Dendritic cell treated with granulocyte-macrophage colony-stimulating factor and Interleukin-4, amounts not matched to agents 40 ng/mL and 50 ng/mL, for 4 days (primary cell): ENCODE measurements around the gene ZNF516.

Experiments
- H3K27ac Mint-ChIP-seq: one replicate; pipeline ENCODE4 v1.8.0; 2022; ENCODE audit warnings: mild to moderate bottlenecking, mixed read lengths
- H3K27me3 Mint-ChIP-seq: one replicate; pipeline ENCODE4 v1.8.0; 2022; ENCODE audit warnings: mild to moderate bottlenecking, mixed read lengths
- H3K36me3 Mint-ChIP-seq: one replicate; pipeline ENCODE4 v1.8.0; 2022; ENCODE audit warnings: low read depth, mixed read lengths
- H3K4me1 Mint-ChIP-seq: one replicate; pipeline ENCODE4 v1.8.0; 2022; ENCODE audit warnings: low read depth, mixed read lengths
- H3K4me3 Mint-ChIP-seq: one replicate; pipeline ENCODE4 v1.8.0; 2022; ENCODE audit warnings: mild to moderate bottlenecking, moderate library complexity, mixed read lengths
- H3K9me3 Mint-ChIP-seq: one replicate; pipeline ENCODE4 v1.8.0; 2022; ENCODE audit warnings: mixed read lengths
- intact Hi-C: fragments of 100-400 bp; cut with micrococcal nuclease; formaldehyde crosslinking; loops from one replicate; pipeline ENCODE4 v1.15.0; 2022

Gene ZNF516

DNA sequence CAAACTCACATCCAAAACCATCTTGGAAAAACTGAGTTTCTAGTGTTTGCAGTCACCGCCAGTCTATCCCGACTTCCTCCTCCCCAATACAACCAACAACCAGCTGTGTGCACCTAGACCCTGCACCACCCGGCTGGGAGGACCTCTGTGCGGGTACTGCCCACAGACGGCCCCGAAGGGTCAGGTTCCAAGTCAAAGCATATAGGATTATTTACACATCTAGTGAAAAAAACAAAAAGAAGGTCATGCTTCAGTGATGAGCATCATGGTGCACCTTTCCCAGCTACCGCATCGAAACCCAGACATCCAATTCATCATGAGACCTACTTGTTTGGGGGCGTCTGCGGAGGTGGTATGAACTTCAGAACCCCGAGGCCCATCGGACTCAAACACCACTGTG is 124.8 kb downstream of the ZNF516 start:
- Mint-ChIP-seq H3K27me3 (no peaks in the 10 kb centered on the region), H3K36me3 (peaks cover 91% of the 10 kb centered on the region), H3K27ac (no peak overlapping the region), H3K9me3 (no peaks in the 10 kb centered on the region), H3K4me3 (no peak overlapping the region), H3K4me1 (peaks cover 26% of the 10 kb centered on the region)
- intact Hi-C loops: no loop called here

DNA sequence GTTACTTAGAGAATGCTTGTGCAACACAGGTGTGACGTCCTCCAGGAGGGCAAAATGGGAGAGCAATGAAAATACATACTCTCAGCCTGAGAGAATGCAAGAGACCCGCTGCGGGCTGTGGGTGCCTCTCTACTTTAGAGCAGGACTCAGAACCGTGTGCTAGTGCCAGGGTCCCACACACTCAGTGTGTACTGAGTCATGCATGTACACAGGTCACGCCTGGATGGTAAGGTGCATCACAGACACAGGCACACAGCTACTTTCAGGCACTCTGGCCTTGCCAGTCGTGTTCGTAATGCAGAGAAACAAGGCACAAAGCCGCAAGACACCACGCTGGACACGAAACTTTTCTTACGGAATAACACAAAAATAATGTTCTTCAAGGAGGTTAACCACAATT is 125.3 kb downstream of the ZNF516 start:
- peaks cover 22% of the 10 kb centered on the region for H3K4me1 Mint-ChIP-seq
- no peaks in the 10 kb centered on the region for H3K27me3 Mint-ChIP-seq
- no peaks in the 10 kb centered on the region for H3K9me3 Mint-ChIP-seq
- no peak overlapping the region for H3K27ac Mint-ChIP-seq
- no peak overlapping the region for H3K4me3 Mint-ChIP-seq
- intact Hi-C loops: no loop called here
- peaks cover 88% of the 10 kb centered on the region for H3K36me3 Mint-ChIP-seq

DNA sequence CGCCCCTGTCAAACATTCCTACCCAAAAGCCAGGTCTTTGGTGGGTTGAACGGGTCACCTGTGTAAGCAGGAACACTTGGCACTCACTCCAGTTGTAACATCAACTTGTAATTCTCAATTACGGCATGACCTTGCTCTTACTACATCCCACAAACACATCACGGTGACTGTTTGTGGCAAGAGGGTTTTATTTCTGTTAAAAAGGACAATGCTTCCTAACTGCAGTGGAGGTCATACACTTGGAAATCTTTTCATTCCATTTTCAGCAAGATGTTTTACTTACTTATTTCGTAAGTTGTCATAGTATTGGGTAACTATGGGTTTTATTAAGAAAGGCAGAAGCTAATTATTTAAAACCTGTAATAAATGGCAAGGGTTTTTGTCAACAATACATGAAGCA is 126.1 kb downstream of the ZNF516 start:
- no peak overlapping the region for H3K27ac Mint-ChIP-seq
- no peaks in the 10 kb centered on the region for H3K9me3 Mint-ChIP-seq
- peaks cover 92% of the 10 kb centered on the region for H3K36me3 Mint-ChIP-seq
- intact Hi-C loops: no loop called here
- no peak overlapping the region for H3K4me3 Mint-ChIP-seq
- H3K4me1 Mint-ChIP-seq: peaks cover 16% of the 10 kb centered on the region
- no peaks in the 10 kb centered on the region for H3K27me3 Mint-ChIP-seq

DNA sequence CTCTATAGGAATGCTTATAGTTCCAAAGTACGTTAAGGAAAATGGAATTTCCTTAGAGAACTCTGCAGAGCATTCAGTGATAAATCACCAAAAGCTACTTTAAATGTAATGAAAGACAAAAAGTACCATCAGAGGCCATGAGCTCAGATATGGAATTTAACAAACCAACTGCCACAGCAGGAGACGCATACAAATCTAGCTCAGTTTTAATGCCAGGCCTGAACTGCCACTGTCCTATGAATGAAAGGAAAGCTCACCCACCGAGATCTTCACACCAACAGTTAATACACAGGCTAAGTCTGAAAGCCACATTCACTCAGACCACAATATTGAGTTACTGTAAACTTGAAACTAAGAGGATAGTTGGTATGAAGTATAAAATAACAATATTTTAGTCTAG is 126.8 kb downstream of the ZNF516 start:
- no peaks in the 10 kb centered on the region for H3K27me3 Mint-ChIP-seq
- H3K4me1 Mint-ChIP-seq: peaks cover 11% of the 10 kb centered on the region
- H3K9me3 Mint-ChIP-seq: no peaks in the 10 kb centered on the region
- peaks cover 92% of the 10 kb centered on the region for H3K36me3 Mint-ChIP-seq
- intact Hi-C loops: no loop called here
- no peak overlapping the region for H3K27ac Mint-ChIP-seq
- no peak overlapping the region for H3K4me3 Mint-ChIP-seq

DNA sequence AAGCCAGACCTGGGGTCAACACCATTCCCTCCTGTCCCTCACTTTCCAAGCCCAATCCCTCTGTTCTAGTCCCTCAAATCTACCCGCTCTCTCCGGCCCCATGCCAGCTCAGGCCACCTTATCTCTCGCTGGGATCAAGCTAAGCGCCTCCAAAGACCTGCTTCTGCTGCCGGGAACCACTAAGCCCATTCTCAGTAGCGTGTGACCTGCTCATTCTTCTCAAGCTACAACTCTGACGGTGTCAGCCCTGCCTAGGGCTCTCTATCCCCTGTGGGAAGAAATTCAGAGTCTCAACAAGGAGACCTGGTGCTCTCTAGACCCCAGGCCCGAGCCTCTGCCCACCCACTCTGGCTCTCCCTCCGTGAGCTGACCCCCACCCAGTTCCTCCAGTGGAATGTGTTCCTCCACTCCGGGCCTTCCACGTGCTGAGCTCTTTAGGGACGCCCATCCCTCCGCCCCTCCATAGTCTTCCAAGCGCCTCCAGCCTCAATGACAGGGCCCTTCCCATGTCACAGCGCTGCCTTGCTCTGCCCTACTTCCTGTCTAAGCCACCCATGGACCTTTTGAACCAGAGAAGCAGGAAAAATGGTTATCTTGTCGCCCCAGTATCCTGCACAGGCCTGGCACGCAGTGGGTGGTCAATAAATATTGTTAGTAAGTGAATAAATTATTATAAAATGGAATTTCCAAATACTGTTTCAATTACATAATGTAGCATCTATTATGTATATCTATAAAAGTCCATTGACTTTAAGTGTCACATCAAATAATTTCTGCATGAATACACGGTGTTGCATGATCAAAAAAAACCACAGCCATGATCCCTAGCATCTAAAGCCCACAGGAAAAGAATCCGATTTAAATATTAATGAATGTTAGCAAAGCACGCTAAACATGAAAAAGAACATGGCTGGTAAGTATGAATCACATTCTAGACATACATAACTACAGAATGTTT is 127.6 kb downstream of the ZNF516 start:
- peak overlapping the region; percentile 0 for H3K27ac Mint-ChIP-seq
- intact Hi-C loops: no loop called here
- no peaks in the 10 kb centered on the region for H3K9me3 Mint-ChIP-seq
- no peak overlapping the region for H3K4me3 Mint-ChIP-seq
- peaks cover 6% of the 10 kb centered on the region for H3K4me1 Mint-ChIP-seq
- H3K27me3 Mint-ChIP-seq: no peaks in the 10 kb centered on the region
- H3K36me3 Mint-ChIP-seq: peaks cover 92% of the 10 kb centered on the region

DNA sequence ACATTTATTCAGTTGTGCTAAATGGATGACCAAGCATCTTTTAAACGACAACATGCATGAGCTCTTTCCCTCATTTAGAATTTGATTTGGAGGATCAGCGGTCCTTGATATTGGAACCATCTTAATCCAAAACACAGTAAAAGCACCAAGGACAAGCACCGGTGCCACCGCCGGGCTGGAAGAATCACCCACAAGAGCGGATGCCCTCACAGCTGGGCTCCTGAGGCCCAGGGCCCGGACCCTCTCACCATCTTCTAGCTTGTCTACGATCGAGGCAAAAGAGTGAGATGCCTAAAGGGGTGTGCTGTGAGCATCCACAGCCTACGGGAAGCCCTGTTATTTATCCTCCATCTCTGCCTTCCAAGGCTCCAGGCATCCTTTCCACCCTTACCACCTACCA is 129.5 kb downstream of the ZNF516 start:
- no peaks in the 10 kb centered on the region for H3K27me3 Mint-ChIP-seq
- H3K4me1 Mint-ChIP-seq: peaks cover 6% of the 10 kb centered on the region
- H3K4me3 Mint-ChIP-seq: no peak overlapping the region
- no peak overlapping the region for H3K27ac Mint-ChIP-seq
- H3K9me3 Mint-ChIP-seq: no peaks in the 10 kb centered on the region
- peaks cover 94% of the 10 kb centered on the region for H3K36me3 Mint-ChIP-seq
- intact Hi-C loops: no loop called here

DNA sequence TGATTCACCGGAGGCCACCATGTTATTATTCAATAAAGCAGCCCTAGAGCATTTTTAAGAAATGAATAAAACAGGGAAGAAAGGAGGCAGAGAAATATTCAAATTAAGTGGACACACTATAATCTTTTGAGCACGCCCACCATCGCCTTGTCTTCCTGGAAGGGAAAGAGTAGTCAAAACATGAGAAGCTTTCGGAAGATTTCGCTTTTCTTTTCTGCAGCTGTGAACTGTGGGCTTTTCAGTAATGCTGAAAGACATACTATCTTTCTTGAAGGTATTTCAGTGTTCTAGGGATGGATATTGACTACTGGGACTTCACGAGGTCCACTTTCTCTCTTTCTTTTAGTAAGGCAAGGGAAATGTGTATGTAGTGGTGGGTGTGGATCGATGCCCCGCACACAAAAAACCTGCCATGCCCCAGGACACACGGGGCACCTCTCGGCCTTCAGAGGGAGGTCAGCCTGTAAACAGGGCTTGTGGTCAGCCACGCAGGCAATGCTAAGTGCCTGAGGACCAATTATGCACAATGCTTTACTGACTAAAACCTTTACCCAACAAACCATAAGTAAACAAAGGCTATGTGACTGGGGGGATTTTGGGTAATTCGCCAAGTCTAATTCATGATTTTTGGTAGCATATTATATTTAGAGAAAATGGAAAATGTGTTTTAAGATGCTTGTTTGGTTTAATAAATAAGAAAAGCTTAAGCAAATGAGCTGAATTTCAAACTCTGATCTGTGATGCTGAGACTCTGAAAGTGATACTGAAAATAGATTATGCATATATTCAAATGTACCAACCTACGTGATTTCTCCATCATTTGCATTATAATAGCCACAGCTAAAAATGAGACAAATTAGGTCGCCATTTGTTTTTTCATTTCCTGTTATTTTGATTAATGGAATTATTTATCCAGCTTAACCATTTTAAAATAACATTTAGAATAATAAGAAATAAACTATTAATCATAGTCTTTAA is 130.5 kb downstream of the ZNF516 start:
- no peaks in the 10 kb centered on the region for H3K27me3 Mint-ChIP-seq
- H3K27ac Mint-ChIP-seq: no peak overlapping the region
- intact Hi-C loops: no loop called here
- H3K9me3 Mint-ChIP-seq: no peaks in the 10 kb centered on the region
- peaks cover 94% of the 10 kb centered on the region for H3K36me3 Mint-ChIP-seq
- peaks cover 6% of the 10 kb centered on the region for H3K4me1 Mint-ChIP-seq
- H3K4me3 Mint-ChIP-seq: no peak overlapping the region

DNA sequence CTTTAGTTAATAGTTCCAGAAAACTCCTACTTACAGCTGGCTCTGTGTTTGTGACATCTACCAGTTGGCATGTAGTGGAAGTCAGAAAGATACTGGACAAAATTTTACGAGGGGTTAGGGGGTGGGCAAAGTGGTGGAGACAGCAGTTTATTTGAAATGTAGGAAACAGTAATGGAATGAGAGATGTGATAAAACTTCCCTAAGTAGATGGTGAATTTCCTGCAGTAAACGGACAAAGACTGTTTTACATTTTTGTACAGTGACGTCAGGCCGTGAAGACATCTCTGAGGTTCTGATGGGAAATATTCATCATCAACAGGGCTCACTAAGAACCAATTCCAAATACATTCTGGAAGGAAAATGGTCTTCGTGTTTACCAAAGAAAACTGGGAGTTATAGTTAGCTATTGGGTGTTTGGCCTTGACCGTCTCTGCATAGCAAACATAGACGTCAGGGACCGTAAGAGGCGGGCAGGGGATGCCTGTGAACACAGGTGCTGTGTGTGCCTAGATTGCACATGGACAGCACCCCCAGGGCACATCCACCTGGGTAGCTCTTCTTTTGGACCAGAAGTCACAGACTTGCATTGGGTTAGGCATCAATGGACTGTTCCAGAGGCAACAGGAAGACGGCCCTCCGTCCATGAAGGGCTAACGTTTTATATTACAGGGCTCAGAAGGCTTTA is 131.5 kb downstream of the ZNF516 start:
- H3K4me1 Mint-ChIP-seq: peaks cover 6% of the 10 kb centered on the region
- intact Hi-C loops: no loop called here
- H3K36me3 Mint-ChIP-seq: peaks cover 94% of the 10 kb centered on the region
- H3K4me3 Mint-ChIP-seq: no peak overlapping the region
- no peak overlapping the region for H3K27ac Mint-ChIP-seq
- no peaks in the 10 kb centered on the region for H3K9me3 Mint-ChIP-seq
- H3K27me3 Mint-ChIP-seq: no peaks in the 10 kb centered on the region

DNA sequence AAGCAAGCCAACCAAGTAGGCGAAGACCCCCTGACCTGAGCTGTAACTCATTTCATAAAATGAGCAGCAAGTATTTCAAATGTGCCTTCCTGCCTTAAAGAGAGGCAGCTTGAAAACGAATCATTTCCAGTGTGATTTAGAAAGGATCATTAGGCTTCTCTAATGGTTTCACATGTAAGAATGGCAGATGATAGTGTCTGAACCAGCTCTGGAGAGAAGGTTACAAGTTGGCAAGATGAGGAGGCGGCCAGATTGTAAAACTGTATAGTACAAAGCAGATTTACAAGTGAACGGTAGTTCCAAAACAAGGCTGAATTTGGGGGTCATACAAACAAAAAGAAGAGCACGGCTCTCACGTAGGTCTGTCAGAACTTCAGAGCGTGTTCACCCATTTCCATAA is 132.4 kb downstream of the ZNF516 start:
- Mint-ChIP-seq H3K27ac (no peak overlapping the region), H3K4me3 (no peak overlapping the region), H3K27me3 (no peaks in the 10 kb centered on the region), H3K36me3 (peaks cover 95% of the 10 kb centered on the region), H3K9me3 (no peaks in the 10 kb centered on the region), H3K4me1 (peaks cover 6% of the 10 kb centered on the region)
- intact Hi-C loops: no loop called here

DNA sequence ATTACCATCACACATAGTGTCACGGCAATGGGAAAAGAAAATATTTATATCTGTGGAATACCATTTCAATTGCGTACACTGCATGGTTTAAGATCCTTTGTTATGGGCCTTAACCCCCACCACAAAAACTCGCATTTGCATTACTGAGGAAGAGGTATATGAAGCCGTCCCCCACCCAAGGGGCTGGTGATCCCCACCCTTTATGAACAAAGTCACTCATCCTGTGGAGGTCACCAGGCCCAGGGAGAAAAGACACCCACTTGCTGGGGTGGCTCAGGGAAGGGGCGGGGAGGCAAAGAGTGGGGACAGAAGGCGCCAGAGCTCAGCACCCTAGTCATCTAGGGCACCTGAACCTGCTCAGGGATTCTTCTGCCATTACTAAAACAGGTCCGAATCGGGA is 133.8 kb downstream of the ZNF516 start:
- intact Hi-C loops: no loop called here

DNA sequence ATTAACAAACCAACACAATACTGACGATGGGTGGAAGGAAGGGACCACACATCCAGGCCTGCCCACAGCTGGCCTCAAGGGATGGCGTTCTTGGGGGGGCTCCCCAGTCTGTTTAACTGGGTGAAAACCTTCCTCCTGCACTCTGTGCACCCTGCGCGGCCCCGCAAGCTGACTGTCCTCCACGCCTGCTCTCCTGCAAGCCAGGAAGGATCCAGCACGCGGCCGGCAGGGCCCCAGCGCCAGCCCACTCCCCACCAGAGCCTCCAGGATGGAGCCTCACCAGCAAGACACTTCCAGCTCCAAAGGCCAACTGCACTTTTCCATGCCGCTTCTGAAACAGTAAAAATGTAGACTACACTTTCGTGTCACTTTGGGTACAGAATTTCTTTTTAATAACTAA is 135.1 kb downstream of the ZNF516 start:
- intact Hi-C loops: no loop called here
- Mint-ChIP-seq H3K27me3 (no peaks in the 10 kb centered on the region), H3K9me3 (no peaks in the 10 kb centered on the region), H3K4me1 (no peaks in the 10 kb centered on the region), H3K4me3 (no peak overlapping the region), H3K36me3 (peaks cover 97% of the 10 kb centered on the region), H3K27ac (no peak overlapping the region)

More for the DNA sequence above, 133.8 kb downstream of the ZNF516 start:
- Mint-ChIP-seq H3K36me3 (peaks cover 95% of the 10 kb centered on the region), H3K27me3 (no peaks in the 10 kb centered on the region), H3K4me1 (no peaks in the 10 kb centered on the region), H3K4me3 (no peak overlapping the region), H3K27ac (no peak overlapping the region), H3K9me3 (no peaks in the 10 kb centered on the region)

DNA sequence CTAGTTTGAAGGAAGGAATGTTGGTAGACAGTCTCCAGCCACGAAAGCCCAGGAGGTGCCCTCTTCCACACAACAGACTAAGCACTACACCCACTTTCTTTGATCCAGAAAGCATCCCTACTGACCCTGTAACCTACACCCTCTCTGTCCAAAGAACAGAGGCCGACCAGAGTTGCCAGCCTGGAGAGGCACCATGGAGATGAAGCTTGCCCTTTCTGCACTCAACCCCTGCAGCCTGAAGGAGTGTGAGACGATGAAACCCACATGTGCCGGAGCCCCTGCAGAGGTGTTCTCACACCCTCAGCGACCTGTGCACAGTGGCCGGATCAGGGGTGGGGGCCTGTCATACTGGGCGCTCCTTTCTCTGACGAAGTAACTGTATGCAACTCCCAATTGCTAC is 136.3 kb downstream of the ZNF516 start:
- Mint-ChIP-seq H3K27ac (no peak overlapping the region), H3K4me1 (no peaks in the 10 kb centered on the region), H3K4me3 (no peak overlapping the region), H3K27me3 (no peaks in the 10 kb centered on the region), H3K9me3 (peaks cover 8% of the 10 kb centered on the region), H3K36me3 (peaks cover 97% of the 10 kb centered on the region)
- intact Hi-C loops: no loop called here

DNA sequence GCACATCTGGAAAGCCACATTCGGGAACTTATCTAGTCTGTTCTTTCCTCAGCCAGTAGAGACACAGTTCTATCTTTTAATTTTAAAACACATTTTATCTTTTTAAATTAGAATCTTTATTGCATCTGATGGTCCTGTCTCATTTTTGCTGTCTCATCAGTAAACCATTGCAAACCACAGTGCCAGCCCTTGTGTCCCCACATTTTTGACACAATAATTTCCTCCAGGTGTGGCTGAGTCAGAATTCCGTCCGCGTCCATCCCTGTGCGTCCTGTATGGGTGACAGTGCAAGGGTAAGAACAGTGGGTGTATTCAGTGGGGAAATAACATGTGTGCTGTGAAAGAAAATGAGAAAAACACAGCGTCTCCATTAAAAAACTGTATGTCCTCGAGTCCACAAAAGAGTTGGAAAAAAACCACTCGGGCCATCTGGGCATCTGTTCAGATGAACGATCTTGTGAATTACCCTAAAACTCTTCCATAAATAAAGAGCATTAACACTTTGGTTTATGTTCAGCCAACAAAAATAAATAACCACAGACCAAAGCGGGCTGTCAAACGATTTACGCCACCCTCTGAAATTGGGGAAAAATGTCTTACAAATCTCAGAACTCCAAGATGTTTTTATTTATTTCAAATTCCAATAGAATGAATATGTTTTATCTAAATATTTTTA is 137.3 kb downstream of the ZNF516 start:
- H3K27me3 Mint-ChIP-seq: no peaks in the 10 kb centered on the region
- H3K27ac Mint-ChIP-seq: no peak overlapping the region
- intact Hi-C loops: no loop called here
- no peak overlapping the region for H3K4me3 Mint-ChIP-seq
- H3K36me3 Mint-ChIP-seq: peaks cover 91% of the 10 kb centered on the region
- H3K4me1 Mint-ChIP-seq: no peaks in the 10 kb centered on the region
- H3K9me3 Mint-ChIP-seq: peaks cover 13% of the 10 kb centered on the region
